ENCODE measurements around the gene TACSTD2.
A peak's percentile ranks its signal among the peaks of the same experiment; 100 is the strongest.
"Not testable (repeated sequence)": the region's sequence is repeated elsewhere in the genome, so short reads cannot be mapped to it uniquely, and the experiment has no call there.

TACSTD2 gene, protein sequence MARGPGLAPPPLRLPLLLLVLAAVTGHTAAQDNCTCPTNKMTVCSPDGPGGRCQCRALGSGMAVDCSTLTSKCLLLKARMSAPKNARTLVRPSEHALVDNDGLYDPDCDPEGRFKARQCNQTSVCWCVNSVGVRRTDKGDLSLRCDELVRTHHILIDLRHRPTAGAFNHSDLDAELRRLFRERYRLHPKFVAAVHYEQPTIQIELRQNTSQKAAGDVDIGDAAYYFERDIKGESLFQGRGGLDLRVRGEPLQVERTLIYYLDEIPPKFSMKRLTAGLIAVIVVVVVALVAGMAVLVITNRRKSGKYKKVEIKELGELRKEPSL

DNA sequence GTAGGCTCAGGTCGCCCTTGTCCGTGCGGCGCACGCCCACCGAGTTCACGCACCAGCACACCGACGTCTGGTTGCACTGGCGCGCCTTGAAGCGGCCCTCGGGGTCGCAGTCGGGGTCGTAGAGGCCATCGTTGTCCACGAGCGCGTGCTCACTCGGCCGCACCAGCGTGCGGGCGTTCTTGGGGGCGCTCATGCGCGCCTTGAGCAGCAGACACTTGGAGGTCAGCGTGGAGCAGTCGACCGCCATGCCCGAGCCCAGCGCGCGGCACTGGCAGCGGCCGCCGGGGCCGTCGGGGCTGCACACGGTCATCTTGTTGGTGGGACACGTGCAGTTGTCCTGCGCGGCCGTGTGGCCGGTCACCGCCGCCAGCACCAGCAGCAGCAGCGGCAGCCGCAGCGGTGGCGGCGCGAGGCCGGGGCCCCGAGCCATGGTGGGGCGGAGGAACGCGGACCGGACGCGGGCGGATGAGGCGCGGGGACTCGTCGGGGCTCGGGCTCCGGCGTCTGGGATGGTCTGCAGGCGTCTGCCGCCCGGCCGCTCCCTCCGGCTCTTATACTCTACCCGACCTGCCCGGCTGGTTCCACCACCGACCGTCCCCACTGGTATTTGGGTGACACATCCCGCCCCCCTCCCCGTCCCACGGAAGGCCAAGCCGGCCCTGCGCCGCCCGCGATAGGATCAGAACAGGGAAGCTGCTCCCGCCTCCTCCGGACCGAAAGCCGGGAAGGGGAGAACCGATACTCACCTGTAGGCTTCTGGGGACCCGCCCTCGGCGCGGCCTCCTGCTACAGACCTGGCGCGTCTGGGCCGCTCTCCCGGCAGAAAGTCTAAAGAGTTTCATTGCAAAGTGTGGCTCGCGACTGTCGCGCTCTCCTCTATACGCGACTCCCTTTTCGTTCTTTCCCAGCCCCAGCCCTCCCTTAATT is at the start of gene TACSTD2:
Gene TACSTD2 (minus strand): TSS at position 526 of the 927 bp plus-strand sequence. CDS start 96 bp downstream, at position 430.
- H3K4me1 ChIP-seq = peaks cover 0 to 32% (median 19%) of the 10 kb centered on the region in 4 donors
- intact Hi-C loops (cut with DNase I; ENCODE audit: low total_unique reads) = no loop called here
- H3K36me3 ChIP-seq = no peaks in the 10 kb centered on the region
- peak; percentile 25 to 70 for DNase-seq
- TF ChIP-seq, protein P1, sequence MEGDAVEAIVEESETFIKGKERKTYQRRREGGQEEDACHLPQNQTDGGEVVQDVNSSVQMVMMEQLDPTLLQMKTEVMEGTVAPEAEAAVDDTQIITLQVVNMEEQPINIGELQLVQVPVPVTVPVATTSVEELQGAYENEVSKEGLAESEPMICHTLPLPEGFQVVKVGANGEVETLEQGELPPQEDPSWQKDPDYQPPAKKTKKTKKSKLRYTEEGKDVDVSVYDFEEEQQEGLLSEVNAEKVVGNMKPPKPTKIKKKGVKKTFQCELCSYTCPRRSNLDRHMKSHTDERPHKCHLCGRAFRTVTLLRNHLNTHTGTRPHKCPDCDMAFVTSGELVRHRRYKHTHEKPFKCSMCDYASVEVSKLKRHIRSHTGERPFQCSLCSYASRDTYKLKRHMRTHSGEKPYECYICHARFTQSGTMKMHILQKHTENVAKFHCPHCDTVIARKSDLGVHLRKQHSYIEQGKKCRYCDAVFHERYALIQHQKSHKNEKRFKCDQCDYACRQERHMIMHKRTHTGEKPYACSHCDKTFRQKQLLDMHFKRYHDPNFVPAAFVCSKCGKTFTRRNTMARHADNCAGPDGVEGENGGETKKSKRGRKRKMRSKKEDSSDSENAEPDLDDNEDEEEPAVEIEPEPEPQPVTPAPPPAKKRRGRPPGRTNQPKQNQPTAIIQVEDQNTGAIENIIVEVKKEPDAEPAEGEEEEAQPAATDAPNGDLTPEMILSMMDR (IDR thresholded peaks at IDR 0.05) = peak in 1 of 2 experiments; percentile 4
- H3K4me3 ChIP-seq = peak within 1 kb of the TSS; percentile 50 to 68
- H3K9me3 ChIP-seq = no peaks in the 10 kb centered on the region
- peak within 1 kb of the TSS; percentile 63 to 64 for H3K27ac ChIP-seq
- no peaks in the 10 kb centered on the region for H3K27me3 ChIP-seq

DNA sequence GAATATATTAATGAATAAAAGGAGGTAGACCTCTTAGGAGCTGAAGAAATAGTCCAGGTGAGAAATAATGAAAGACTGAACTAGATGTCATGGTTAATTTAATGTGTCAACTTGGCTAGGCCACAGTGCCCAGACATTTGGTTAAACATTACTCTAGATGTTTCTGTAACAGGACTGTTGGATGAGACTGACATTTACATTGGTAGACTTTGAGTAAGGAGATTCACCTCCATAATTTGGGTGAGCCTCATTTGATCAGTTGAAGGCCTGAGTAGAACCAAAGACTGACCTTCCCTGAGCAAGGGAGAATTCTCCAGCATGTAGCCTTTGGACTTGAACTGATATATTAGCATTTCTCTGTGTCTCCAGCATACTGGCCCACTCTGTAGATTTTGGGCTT is 49.2 kb upstream of the TACSTD2 start:
- intact Hi-C loops (cut with DNase I; ENCODE audit: low total_unique reads) = no loop called here
- no peaks in the 10 kb centered on the region for H3K4me1 ChIP-seq
- H3K27me3 ChIP-seq = no peaks in the 10 kb centered on the region
- H3K4me3 ChIP-seq = no peak overlapping the region
- DNase-seq = no peak
- no peak overlapping the region for H3K27ac ChIP-seq
- H3K9me3 ChIP-seq = no peaks in the 10 kb centered on the region
- no peaks in the 10 kb centered on the region for H3K36me3 ChIP-seq
- TF ChIP-seq, protein P1 (IDR thresholded peaks at IDR 0.05) = no peak

DNA sequence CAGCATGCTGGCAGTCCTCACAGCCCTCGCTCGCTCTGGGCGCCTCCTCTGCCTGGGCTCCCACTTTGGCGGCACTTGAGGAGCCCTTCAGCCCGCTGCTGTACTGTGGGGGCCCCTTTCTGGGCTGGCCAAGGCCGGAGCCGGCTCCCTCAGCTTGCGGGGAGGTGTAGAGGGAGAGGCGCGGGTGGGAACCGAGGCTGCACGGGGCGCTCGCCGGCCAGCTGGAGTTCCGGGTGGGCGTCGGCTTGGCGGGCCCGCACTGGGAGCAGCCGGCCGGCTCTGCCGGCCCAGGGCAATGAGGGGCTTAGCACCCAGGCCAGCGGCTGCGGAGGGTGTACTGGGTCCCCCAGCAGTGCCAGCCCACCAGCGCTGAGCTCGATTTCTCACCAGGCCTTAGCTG is 46.2 kb upstream of the TACSTD2 start:
- not testable (repeated sequence) for H3K9me3 ChIP-seq

DNA sequence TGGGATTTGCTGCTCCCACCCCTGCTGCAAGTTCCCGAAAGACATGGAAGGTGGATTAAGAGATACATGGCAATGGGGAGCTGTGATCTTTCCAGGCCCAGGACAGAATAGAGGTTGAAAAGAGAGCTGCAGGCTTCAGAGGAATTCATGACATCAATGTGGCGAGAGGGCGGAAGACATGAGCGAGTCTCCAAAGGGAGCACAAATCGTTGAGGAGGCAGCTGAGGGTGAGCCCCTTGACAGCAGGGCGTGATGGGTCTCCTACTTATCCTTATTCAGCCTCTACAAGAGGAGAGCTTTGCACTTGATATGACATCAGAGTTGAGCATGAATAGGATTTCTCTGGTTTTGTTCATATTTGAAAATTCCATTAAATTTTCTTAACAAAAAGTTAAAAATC is 45.5 kb upstream of the TACSTD2 start:
- Histone ChIP-seq H3K9me3 (no peaks in the 10 kb centered on the region), H3K27me3 (no peaks in the 10 kb centered on the region), H3K4me1 (peaks cover 5 to 25% (median 14%) of the 10 kb centered on the region in 4 donors), H3K4me3 (no peak overlapping the region), H3K36me3 (no peaks in the 10 kb centered on the region), H3K27ac (no peak overlapping the region)
- intact Hi-C loops (cut with DNase I; ENCODE audit: low total_unique reads) = no loop called here
- no peak for DNase-seq
- TF ChIP-seq, protein P1 (IDR thresholded peaks at IDR 0.05) = no peak

More for the DNA sequence above, 46.2 kb upstream of the TACSTD2 start:
- DNase-seq; H3K27me3 ChIP-seq; H3K27ac ChIP-seq; H3K4me3 ChIP-seq; H3K36me3 ChIP-seq; intact Hi-C loops (cut with DNase I; ENCODE audit: low total_unique reads): not testable (repeated sequence)
- H3K4me1 ChIP-seq = peaks cover 0 to 18% (median 12%) of the 10 kb centered on the region in 4 donors

DNA sequence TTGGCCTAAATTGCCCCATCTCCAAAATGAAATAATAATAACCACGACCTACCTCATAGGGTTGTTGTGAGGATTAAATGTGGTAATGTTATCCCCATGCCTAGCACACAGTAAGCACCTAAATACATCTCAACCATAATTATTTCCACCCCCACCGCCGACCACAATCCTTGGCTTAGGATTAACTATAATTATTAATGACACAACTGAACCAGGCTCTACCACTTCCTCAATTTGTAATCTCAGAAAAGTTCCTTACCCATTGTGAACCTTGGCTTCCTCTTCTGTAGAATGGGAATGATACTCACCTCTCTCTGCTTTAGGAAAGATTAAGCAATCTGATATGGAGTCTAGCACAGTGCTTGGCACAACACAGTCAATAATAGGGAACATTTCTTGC is 44.3 kb upstream of the TACSTD2 start:
- no peak overlapping the region for H3K27ac ChIP-seq
- intact Hi-C loops (cut with DNase I; ENCODE audit: low total_unique reads) = no loop called here
- no peaks in the 10 kb centered on the region for H3K36me3 ChIP-seq
- no peaks in the 10 kb centered on the region for H3K27me3 ChIP-seq
- peaks cover 7 to 28% (median 14%) of the 10 kb centered on the region in 4 donors for H3K4me1 ChIP-seq
- DNase-seq = no peak
- TF ChIP-seq, protein P1 (IDR thresholded peaks at IDR 0.05) = no peak
- H3K4me3 ChIP-seq = no peak overlapping the region
- H3K9me3 ChIP-seq = no peaks in the 10 kb centered on the region

DNA sequence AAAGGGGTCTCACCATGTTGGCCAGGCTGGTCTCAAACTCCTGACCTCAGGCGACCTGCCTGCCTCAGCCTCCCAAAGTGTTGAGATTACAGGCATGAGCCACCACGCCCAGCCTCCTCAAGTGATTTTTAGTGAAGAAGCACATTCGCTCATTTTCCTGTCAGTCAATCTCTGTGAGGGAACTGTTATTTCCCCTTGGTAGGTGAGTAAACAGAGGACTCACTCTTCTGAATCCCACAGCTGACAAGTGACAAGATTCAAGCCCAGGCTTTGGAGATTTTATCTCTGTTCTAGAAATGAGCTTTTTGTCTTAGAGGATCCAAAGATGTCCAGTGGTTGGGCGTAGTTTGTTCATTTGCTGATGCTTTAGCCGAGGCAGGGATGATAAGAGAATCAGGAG is 43.9 kb upstream of the TACSTD2 start:
- no peak for DNase-seq
- TF ChIP-seq, protein P1 (IDR thresholded peaks at IDR 0.05) = no peak
- intact Hi-C loops (cut with DNase I; ENCODE audit: low total_unique reads) = no loop called here

More for the DNA sequence above, 43.9 kb upstream of the TACSTD2 start:
- Histone ChIP-seq H3K27ac (no peak overlapping the region), H3K9me3 (no peaks in the 10 kb centered on the region), H3K27me3 (no peaks in the 10 kb centered on the region), H3K4me3 (no peak overlapping the region), H3K4me1 (peaks cover 7 to 28% (median 14%) of the 10 kb centered on the region in 4 donors), H3K36me3 (no peaks in the 10 kb centered on the region)

Data from tibial artery (tissue), 4 donors.